Measurements from ENCODE around the gene SAMSN1.

Gene SAMSN1

DNA sequence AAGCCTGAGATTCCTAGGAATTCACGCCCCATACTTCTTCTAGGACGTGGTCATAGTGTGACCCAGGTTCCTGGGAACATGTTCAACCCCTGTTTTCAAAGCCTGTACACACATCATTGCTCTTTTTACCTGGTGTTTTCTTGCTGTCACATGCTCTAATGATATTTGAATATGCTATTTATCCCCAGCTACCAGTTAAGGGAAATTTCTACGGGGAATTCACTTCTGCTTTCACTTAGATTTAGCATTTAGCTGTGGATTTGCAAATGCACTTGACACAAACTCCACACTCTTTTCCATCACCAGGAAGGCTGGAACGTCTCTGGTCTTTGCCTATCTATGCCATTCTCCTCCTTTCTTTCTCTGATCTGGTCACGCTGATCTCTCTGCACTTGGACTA is 11.3 kb upstream of the SAMSN1 start:
- DNase-seq (ENCODE audit: extremely low spot score): no peak
- POLR2A ChIA-PET: no interaction called here
- CTCF ChIA-PET: interaction anchor here (1.4 kb wide), 1 partner anchor 14 kb away, joined by 4 read pairs; no protein-coding TSS in a partner anchor
- TF ChIP-seq CTCF (IDR thresholded peaks at IDR 0.05; ENCODE audit: control extremely low read depth, extremely low read depth, low read depth, missing control alignments): no peak

DNA sequence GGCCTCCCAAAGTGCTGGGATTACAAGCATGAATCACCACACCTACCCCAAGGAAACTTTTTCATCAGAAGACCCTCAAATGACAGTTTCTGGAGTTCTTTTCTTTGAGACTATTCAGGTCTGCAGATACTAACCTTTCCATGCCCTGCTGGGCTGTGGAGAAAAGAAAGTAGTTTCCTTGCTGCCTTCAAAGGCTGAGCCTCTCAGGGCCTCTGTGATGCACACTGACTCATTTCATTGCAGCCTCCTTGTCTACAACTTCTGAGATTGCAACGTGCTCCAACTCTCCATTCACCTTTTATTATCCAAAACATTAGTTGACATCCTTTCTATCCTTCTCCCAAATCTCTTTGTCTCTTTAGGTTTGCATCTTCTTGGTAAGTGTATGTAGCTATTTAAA is 8.8 kb upstream of the SAMSN1 start:
- no peak for TF ChIP-seq CTCF (IDR thresholded peaks at IDR 0.05; ENCODE audit: control extremely low read depth, extremely low read depth, low read depth, missing control alignments)
- POLR2A ChIA-PET: no interaction called here
- CTCF ChIA-PET: interaction anchor here (0.6 to 2.1 kb wide), 2 partner anchors 16 to 40 kb away, joined by 3 to 6 read pairs; no protein-coding TSS in a partner anchor
- no peak for DNase-seq (ENCODE audit: extremely low spot score)

- no peak for DNase-seq (ENCODE audit: extremely low spot score)
- CTCF ChIA-PET: interaction anchor here (1.3 kb wide), 1 partner anchor 185 kb away, joined by 4 read pairs; no protein-coding TSS in a partner anchor
- POLR2A ChIA-PET: no interaction called here
- no peak for TF ChIP-seq CTCF (IDR thresholded peaks at IDR 0.05; ENCODE audit: control extremely low read depth, extremely low read depth, low read depth, missing control alignments)
Measured at GRCh38 chr21:14553422-14553821, 7.3 kb upstream of the SAMSN1 start.

GRCh38 chr21:14551741-14552140 is 5.6 kb upstream of the SAMSN1 start:
- ChIA-PET POLR2A (no interaction called here), CTCF (interaction anchor here (1.6 to 3.2 kb wide), 4 partner anchors 10 to 24 kb away, joined by 4 to 11 read pairs (median 8); no protein-coding TSS in a partner anchor)
- TF ChIP-seq CTCF (IDR thresholded peaks at IDR 0.05; ENCODE audit: control extremely low read depth, extremely low read depth, low read depth, missing control alignments): no peak
- DNase-seq (ENCODE audit: extremely low spot score): no peak

DNA sequence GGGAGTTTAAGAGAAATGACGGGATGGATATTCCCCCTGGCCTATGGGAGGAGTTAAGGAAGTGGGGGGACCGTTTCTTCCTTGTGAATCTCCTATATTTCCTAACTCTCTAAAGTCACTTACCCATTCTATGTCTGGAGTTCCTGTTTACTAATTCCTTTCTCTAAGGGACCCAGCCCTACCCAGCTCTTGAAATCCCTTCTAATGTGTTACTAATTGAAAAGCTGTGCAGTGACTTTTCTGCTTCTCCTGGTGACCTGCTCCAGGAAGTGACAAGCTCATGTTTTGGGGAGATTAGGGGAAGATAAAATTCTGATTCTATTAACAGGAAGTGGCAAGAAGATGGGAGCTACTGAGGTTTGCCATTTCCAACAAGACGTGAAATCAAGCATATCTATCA is 4.0 kb upstream of the SAMSN1 start:
- CTCF ChIA-PET: interaction anchor here (0.6 to 3.2 kb wide), 11 partner anchors 8 to 314 kb away, joined by 3 to 11 read pairs (median 4); no protein-coding TSS in a partner anchor
- no peak for DNase-seq (ENCODE audit: extremely low spot score)

DNA sequence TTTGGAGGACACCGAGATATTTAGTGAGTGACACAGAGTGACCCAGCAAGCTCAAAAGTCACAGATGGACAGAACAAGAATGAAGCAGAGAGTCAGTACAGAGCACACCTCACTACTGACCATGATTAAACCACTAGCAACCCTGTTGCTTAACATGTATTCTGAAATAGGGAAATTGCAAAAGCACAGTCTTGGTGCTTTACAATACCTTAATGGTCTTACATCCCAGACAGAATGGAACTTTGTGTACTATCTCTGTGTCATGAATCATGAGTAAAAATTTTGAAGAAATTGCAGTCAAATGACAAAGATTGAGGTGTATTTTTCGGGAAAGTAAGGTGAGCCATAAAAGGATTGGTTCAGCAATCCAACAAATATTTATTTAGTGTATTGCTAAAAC is 2.7 kb upstream of the SAMSN1 start:
- no peak for DNase-seq (ENCODE audit: extremely low spot score)
- POLR2A ChIA-PET: no interaction called here
- no peak for TF ChIP-seq CTCF (IDR thresholded peaks at IDR 0.05; ENCODE audit: control extremely low read depth, extremely low read depth, low read depth, missing control alignments)
- CTCF ChIA-PET: no interaction called here

More for the DNA sequence above, 4.0 kb upstream of the SAMSN1 start:
- no peak for TF ChIP-seq CTCF (IDR thresholded peaks at IDR 0.05; ENCODE audit: control extremely low read depth, extremely low read depth, low read depth, missing control alignments)
- POLR2A ChIA-PET: no interaction called here
